ENCODE measurements around the gene C5orf58. TPM values are rescaled to one million over a fixed set of nuclear protein-coding genes. Genes with fewer than 3 reads are reported as not detected.

The C5orf58 gene
- polyA plus RNA-seq, 4 donors, result 0.11 to 0.49 (median 0.20) TPM; not detected in 1

Other genes with a start within 250 kb of the C5orf58 start
- 1 to 10 TPM; 5.4 to 7.9 (median 7.4) TPM for gene FOXI1, start 127.1 kb upstream of the C5orf58 start, polyA plus RNA-seq (ENCODE audit: insufficient read length in 4 of 4)
- 1 to 10 TPM; 3.1 to 4.3 (median 3.3) TPM for gene LCP2, start 64.8 kb downstream of the C5orf58 start, polyA plus RNA-seq (ENCODE audit: insufficient read length in 4 of 4)
- gene KCNMB1, start 156.4 kb downstream of the C5orf58 start, polyA plus RNA-seq (ENCODE audit: insufficient read length in 4 of 4), result 1 to 10 TPM; 1.2 to 1.9 (median 1.5) TPM